Measurements from ENCODE around the gene ZSWIM6.

ZSWIM6 gene

DNA sequence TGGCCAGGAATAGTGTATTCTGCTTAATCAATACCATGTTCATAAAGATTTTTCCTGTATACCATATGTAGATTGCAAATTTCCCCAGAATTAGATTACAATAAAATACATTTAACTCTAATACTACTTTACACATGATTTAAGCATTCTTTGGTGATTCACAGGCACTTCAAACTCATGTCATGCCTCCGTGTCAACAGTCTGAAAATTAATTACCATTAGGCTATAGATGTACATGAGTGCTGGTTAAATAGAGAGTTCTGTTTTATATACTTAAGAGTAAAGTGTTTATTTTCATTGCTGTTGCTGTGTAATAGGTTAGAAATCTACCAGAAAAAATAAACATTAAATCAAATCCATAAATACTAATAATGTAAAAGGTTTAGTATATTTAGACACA lies 159.8 kb downstream of the ZSWIM6 start:
- DNase-seq, result no peak

GRCh38 chr5:61493973-61494372 lies 161.9 kb downstream of the ZSWIM6 start:
- no peak for DNase-seq

- no peak for DNase-seq
Observed at GRCh38 chr5:61496446-61496845, 164.4 kb downstream of the ZSWIM6 start.

DNA sequence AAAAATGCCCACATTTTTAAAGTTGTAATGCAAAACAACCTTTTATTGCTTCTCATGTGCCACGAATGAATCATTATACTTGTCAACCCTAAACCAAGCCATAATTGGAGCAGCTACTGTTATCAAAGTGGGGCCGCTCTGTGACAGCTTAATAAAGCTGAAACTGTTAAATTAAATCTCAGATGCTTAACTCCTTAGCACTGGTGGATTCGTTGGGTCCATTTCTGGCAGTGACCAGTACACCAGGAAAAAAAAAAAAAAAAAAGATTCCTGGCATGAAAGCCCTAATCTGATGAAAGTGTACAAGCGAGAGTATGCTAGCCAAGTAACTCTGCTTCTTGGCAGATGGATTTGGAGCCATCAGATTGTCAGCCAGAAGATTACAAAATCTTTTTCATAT lies 164.8 kb downstream of the ZSWIM6 start:
- DNase-seq, result no peak

- no peak for DNase-seq
Observed at GRCh38 chr5:61498121-61498520, 166.1 kb downstream of the ZSWIM6 start.

DNA sequence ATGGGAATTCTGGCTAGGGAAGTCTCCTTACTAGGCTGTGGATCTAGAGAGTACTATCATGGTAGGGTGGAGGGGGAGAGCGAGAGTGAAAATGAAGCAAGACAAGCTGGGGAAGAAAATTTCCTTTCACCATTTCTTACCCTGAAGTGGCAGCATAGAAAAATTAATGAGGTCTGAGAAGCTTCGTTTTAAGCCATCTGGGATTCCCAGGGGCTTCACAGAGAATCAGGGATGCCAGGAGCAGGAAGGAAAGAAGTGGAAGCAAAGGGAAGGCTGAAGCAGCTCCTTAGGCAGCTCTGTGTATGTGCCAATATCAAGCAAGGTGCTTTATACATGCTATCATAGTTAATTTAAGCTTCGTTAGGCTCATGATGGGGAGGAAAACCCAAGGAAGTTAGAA lies 169.9 kb downstream of the ZSWIM6 start:
- DNase-seq, result no peak

DNA sequence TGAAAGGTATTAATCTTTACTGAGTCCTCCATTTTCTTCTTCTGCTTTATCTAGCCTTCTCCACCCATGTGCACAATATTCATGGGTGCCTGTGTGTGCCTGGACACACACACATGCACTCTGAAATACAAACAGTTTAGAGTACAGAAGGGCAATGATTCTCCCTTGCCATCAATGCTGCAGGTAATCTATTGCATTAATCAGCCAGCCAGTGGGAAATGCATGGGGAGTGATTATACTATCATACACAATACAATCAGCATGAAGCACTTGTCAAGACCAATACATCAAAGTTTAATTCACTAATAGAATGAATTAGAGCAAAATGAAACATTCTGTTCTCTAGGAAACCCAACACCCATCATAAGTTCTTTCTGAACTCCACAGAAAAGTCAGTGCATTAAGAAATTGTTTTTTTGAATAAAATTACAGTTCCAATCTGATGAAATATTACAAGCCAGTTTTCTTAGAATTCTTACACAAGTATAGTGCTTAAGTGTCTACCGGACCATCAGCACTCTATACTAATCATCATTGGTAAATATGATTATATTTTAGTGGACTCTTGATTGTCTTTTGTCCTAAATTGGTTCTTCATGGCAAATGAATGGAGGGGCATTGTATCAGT lies 172.2 kb downstream of the ZSWIM6 start:
- DNase-seq, result no peak

- DNase-seq, result no peak
Observed at GRCh38 chr5:61505281-61505680, 173.2 kb downstream of the ZSWIM6 start.

GRCh38 chr5:61507232-61507631 lies 175.2 kb downstream of the ZSWIM6 start:
- no peak for DNase-seq

DNA sequence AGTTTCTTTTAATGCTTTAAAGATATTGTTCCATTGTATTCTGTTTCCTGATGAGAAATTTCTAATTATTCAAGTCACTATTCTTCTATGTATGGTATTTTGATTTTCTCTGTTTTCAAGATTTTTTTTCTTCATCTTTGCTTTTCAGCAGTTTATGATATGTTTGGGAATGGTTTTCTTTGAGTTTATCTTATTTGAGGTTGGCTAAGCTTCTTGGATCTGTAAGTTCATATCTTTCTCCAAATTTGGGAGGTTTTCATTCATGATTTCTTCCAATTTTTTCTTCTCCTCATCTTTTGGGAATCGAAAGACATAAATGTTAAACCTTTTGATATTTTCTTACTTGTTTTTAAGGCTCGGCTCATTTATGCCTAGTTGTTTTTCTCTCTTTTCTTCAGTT lies 184.9 kb downstream of the ZSWIM6 start:
- no peak for DNase-seq

DNA sequence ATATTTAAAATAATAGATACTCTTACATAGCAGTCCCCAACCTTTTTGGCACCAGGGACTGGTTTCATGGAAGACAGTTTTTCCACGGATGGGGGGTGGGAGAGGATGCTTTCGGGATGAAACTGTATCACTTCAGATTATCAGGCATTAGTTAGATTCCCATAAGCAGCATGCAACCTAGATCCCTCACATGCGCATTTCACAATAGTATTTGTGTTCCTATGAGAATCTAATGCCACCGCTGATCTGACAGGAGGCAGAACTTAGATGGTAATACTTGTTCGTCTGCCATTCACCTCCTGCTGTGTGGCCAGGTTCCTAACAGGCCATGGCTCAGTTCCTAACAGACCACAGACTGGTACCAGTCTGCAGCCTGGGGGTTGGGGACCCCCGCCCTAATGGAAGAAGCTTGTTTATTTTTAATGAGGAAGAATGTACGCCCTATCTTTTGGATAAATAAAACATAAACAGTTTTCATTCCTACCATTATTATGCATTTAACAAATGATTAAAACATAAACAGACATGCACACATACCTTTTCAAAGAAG lies 187.7 kb downstream of the ZSWIM6 start:
- no peak for DNase-seq

DNA sequence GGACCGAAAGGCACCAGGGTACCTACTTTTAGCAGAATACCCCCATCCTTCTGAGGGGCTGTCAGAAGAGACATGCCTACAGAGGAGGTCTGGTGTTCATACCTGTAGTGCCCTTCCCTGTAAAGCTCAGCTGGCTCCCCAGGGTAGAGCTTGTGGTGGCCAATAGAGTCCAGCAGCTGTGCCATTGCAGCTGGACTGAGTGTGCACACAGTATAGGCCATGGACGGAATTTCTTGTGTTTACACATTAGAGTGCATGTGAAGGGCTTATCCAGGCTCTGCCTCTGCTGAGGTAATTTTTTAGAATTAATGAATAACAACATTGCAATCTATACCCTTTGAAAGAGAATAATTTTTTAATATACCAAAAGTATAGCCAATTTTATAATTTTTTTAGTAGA lies 191.0 kb downstream of the ZSWIM6 start:
- no peak for DNase-seq

GRCh38 chr5:61523997-61524396 lies 191.9 kb downstream of the ZSWIM6 start:
- DNase-seq, result no peak

DNA sequence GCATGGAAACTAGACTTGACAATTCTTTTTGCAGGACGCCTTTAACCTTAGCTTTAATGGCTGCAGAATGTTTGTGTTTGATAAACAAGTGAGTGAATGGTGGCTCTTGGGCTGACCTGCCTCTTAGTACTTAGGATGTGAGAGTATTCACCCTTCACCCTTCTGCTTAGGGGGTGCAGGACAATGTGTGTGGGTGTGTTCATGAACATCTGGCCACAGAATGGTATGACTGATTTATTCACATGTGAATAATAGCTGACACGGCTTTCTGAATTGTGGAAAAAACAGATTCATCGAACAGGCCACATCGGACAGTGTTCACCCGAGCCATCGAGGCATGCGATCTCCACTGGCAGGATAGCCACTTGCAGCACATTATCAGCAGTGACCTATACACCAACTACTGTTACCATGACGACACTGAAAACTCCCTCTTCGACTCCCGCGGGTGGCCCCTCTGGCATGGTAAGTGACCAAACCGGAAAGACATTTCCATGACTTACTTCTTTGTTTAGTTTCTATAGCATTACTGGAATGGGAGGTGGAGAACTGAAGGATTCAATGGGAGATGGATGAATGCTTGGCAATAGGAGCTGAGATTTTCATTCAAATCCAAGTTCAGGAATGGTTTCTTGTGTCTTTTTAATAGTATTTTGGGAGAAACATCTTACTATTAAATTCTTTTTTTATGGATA lies 193.6 kb downstream of the ZSWIM6 start:
- no peak for DNase-seq

DNA sequence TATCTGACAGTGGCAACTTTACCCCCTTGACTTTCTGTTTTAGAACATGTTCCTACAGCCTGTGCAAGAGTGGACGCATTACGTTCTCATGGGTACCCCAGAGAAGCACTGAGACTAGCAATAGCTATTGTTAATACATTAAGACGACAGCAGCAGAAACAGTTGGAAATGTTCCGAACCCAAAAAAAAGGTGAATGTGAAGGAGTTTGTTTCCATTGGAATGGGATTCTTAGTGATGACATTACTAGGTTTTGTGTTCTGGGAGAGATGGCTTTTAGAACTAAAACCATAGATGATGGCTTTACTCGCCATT lies 194.1 kb downstream of the ZSWIM6 start:
- no peak for DNase-seq

- DNase-seq, result no peak
Observed at GRCh38 chr5:61532983-61533382, 200.9 kb downstream of the ZSWIM6 start.

- no peak for DNase-seq
Observed at GRCh38 chr5:61534481-61535267, 202.6 kb downstream of the ZSWIM6 start.

- DNase-seq, result no peak
Observed at GRCh38 chr5:61535828-61536227, 203.8 kb downstream of the ZSWIM6 start.

GRCh38 chr5:61536922-61537321 lies 204.9 kb downstream of the ZSWIM6 start:
- no peak for DNase-seq

GRCh38 chr5:61538722-61539501 lies 206.9 kb downstream of the ZSWIM6 start:
- no peak for DNase-seq

GRCh38 chr5:61549530-61549929 lies 217.5 kb downstream of the ZSWIM6 start:
- no peak for DNase-seq

- DNase-seq, result no peak
Observed at GRCh38 chr5:61551637-61552313, 219.7 kb downstream of the ZSWIM6 start.

GRCh38 chr5:61559146-61559545 lies 227.1 kb downstream of the ZSWIM6 start:
- no peak for DNase-seq
